HCT116 (cell line): Measurements from ENCODE around the gene ROBO1. TPM values are rescaled to one million over a fixed set of nuclear protein-coding genes. Genes with fewer than 3 reads are reported as not detected.

ENCODE experiments used
- ATAC-seq: fragments of 200-7000 bp; cut with Tn5 transposase; 2 replicates; pipeline ENCODE4 v1.9.1; 2020; ENCODE audit warnings: mild to moderate bottlenecking, moderate library complexity
- BruUV-seq: library from RNA; stranded (reverse); fragments of 400-500 nt; replicated peaks from 2 replicates; lab custom pipeline; 2021; lab: Mats Ljungman, UMichigan
- CTCF ChIA-PET: fragments of 300-600 bp; sonication (Branson Sonifier 250); formaldehyde crosslinking; loops from one replicate; lab custom pipeline; 2021; ENCODE audit warnings: antibody characterized with exemption; lab: Charles Lee
- POLR2A ChIA-PET: fragments of 300-600, 350-600 bp; sonication (Branson Sonifier 250); formaldehyde crosslinking; loops from one replicate; lab custom pipeline; 2021; ENCODE audit warnings: antibody characterized with exemption; lab: Charles Lee
- RAD21 ChIA-PET, 2 experiments: fragments of 300-600 bp; sonication (Branson Sonifier 250); formaldehyde crosslinking; loops; one replicate each; lab custom pipeline; 2023; ENCODE audit warnings: low total read pairs in 2 of 2; ENCODE audit not compliant: uncharacterized antibody in 2 of 2, unreplicated experiment in 2 of 2, low non-redundant PET in 1 of 2; lab: Charles Lee
- DNase-seq: peaks from one replicate; pipeline ENCODE4 v3.0.0-alpha.2; 2010; ENCODE audit warnings: low read depth, low spot score
- H2AFZ ChIP-seq: fragments of 200-600 bp; shearing (Covaris generic), sonication (generic); 2 replicates; pipeline ENCODE4 v1.6.1; 2017; ENCODE audit warnings: low read depth, mixed run types, mixed read lengths, antibody characterized with exemption, low read length; ENCODE audit not compliant: poor library complexity, severe bottlenecking
- H3K27ac ChIP-seq: 2 replicates; pipeline ENCODE4 v1.5.1; 2012; ENCODE audit warnings: low read depth, low read length
- H3K27me3 ChIP-seq: fragments of 200-600 bp; sonication (generic); 2 replicates; pipeline ENCODE4 v1.6.1; 2016; ENCODE audit warnings: mixed run types, low read length, mixed read lengths; ENCODE audit not compliant: insufficient read depth
- H3K36me3 ChIP-seq, 2 experiments: fragments of 200-500 bp in 1 of 2; fragments of 200-600 bp in 1 of 2; sonication (Bioruptor generic) in 1 of 2; sonication (generic) in 1 of 2; 2 replicates each; pipeline versions ENCODE4 v1.5.1 to v1.6.1; 2014 to 2016; ENCODE audit warnings: low read length in 2 of 2, inconsistent platforms in 1 of 2, mixed read lengths in 1 of 2, mixed run types in 1 of 2; ENCODE audit not compliant: insufficient read depth in 2 of 2, control insufficient read depth in 1 of 2
- H3K4me1 ChIP-seq, 2 experiments: fragments of 200-600 bp in 1 of 2; sonication (generic) in 1 of 2; 2 replicates each; pipeline versions ENCODE4 v1.5.1 to v1.6.1; 2012 to 2017; ENCODE audit warnings: low read length in 2 of 2, inconsistent platforms in 1 of 2, mild to moderate bottlenecking in 1 of 2, mixed read lengths in 1 of 2, mixed run types in 1 of 2, moderate library complexity in 1 of 2; ENCODE audit not compliant: insufficient read depth in 2 of 2, control insufficient read depth in 1 of 2
- H3K4me2 ChIP-seq: fragments of 200-600 bp; sonication (generic); 2 replicates; pipeline ENCODE4 v1.6.1; 2017; ENCODE audit warnings: mixed run types, low read length, mixed read lengths
- H3K4me3 ChIP-seq, 2 experiments: fragments of 200-600 bp in 1 of 2; sonication (generic) in 1 of 2; replicated peaks in 1 of 2; 2 replicates each; pipeline ENCODE4 v1.5.1; 2011 to 2016; ENCODE audit warnings: low read length in 2 of 2, control low read depth in 1 of 2, low read depth in 1 of 2, mild to moderate bottlenecking in 1 of 2, mixed read lengths in 1 of 2, mixed run types in 1 of 2
- H3K79me2 ChIP-seq: fragments of 200-600 bp; sonication (generic); 2 replicates; pipeline ENCODE4 v1.6.1; 2017; ENCODE audit warnings: mild to moderate bottlenecking, mixed run types, low read length, moderate library complexity, mixed read lengths; ENCODE audit not compliant: insufficient read depth
- H3K9ac ChIP-seq: fragments of 200-600 bp; sonication (generic); 2 replicates; pipeline ENCODE4 v1.6.1; 2016; ENCODE audit warnings: low read length, mixed read lengths
- H3K9me2 ChIP-seq: fragments of 200-600 bp; sonication (generic), shearing (Covaris generic); 2 replicates; pipeline ENCODE4 v1.6.1; 2017; ENCODE audit warnings: mixed run types, mild to moderate bottlenecking, moderate library complexity; ENCODE audit not compliant: insufficient read depth
- H3K9me3 ChIP-seq, 2 experiments: fragments of 200-500 bp in 1 of 2; fragments of 200-600 bp in 1 of 2; sonication (Bioruptor generic) in 1 of 2; sonication (generic) in 1 of 2; 2 replicates each; pipeline ENCODE4 v1.6.1; 2014 to 2017; ENCODE audit warnings: low read length in 2 of 2, mixed read lengths in 2 of 2, inconsistent platforms in 1 of 2, low read depth in 1 of 2, mild to moderate bottlenecking in 1 of 2, mixed run types in 1 of 2, moderate library complexity in 1 of 2; ENCODE audit not compliant: control insufficient read depth in 1 of 2, insufficient read depth in 1 of 2
- H4K20me1 ChIP-seq: fragments of 200-600 bp; sonication (generic), shearing (Covaris generic); 2 replicates; pipeline ENCODE4 v1.6.1; 2017; ENCODE audit warnings: mixed run types, mild to moderate bottlenecking, moderate library complexity; ENCODE audit not compliant: insufficient read depth
- CBX3 ChIP-seq: IDR thresholded peaks from 2 replicates; pipeline ENCODE4 v1.6.1; 2012; ENCODE audit warnings: low read depth
- CEBPB ChIP-seq: IDR thresholded peaks from 2 replicates; pipeline ENCODE4 v1.6.1; 2012; ENCODE audit warnings: low read depth
- CTCF ChIP-seq, 3 experiments: fragments of 200-600 bp in 1 of 3; sonication (generic) in 1 of 3; IDR thresholded peaks in 2 of 3; conservative IDR thresholded peaks in 1 of 3; 2 replicates each; pipeline ENCODE4 v1.5.1; 2012 to 2017; ENCODE audit warnings: low read depth in 2 of 3, low read length in 2 of 3, antibody characterized with exemption in 1 of 3, borderline replicate concordance in 1 of 3, control low read depth in 1 of 3, mild to moderate bottlenecking in 1 of 3, mixed read lengths in 1 of 3, mixed run types in 1 of 3, moderate library complexity in 1 of 3; ENCODE audit not compliant: insufficient read depth in 1 of 3
- EGR1 ChIP-seq: IDR thresholded peaks from 2 replicates; pipeline ENCODE4 v1.6.1; 2012; ENCODE audit warnings: low read depth
- EZH2 ChIP-seq: fragments of 200-600 bp; sonication (generic); IDR thresholded peaks from 2 replicates; pipeline ENCODE4 v1.6.1; 2017; ENCODE audit warnings: antibody characterized with exemption, mixed run types
- FOSL1 ChIP-seq: IDR thresholded peaks from 2 replicates; pipeline ENCODE4 v1.6.1; 2012; ENCODE audit warnings: low read depth
- JUND ChIP-seq: IDR thresholded peaks from 2 replicates; pipeline ENCODE4 v1.6.1; 2012
- MAX ChIP-seq: IDR thresholded peaks from 2 replicates; pipeline ENCODE4 v1.6.1; 2012
- POLR2A ChIP-seq: IDR thresholded peaks from 2 replicates; pipeline ENCODE4 v1.7.0; 2011; ENCODE audit warnings: borderline replicate concordance; ENCODE audit not compliant: insufficient read depth, insufficient read length; ENCODE audit errors: extremely low read depth
- POLR2AphosphoS5 ChIP-seq: IDR thresholded peaks from 2 replicates; pipeline ENCODE4 v1.6.1; 2011; ENCODE audit warnings: mild to moderate bottlenecking, low read depth, low read length, moderate library complexity
- RAD21 ChIP-seq: IDR thresholded peaks from 2 replicates; pipeline ENCODE4 v1.6.1; 2012; ENCODE audit warnings: low read depth, mild to moderate bottlenecking
- SIN3A ChIP-seq: IDR thresholded peaks from 2 replicates; pipeline ENCODE4 v1.6.1; 2012; ENCODE audit warnings: low read depth
- SP1 ChIP-seq: IDR thresholded peaks from 2 replicates; pipeline ENCODE4 v1.6.1; 2012; ENCODE audit warnings: low read depth
- SRF ChIP-seq: IDR thresholded peaks from 2 replicates; pipeline ENCODE4 v1.6.1; 2012; ENCODE audit warnings: low read depth
- TCF7L2 ChIP-seq: IDR thresholded peaks from 2 replicates; pipeline ENCODE4 v1.7.0; 2011; ENCODE audit warnings: borderline replicate concordance, inconsistent platforms; ENCODE audit not compliant: insufficient read depth, insufficient read length; ENCODE audit errors: extremely low read depth
- YY1 ChIP-seq: IDR thresholded peaks from 2 replicates; pipeline ENCODE4 v1.6.1; 2011; ENCODE audit warnings: low read length, low read depth, moderate library complexity, mild to moderate bottlenecking; ENCODE audit not compliant: insufficient replicate concordance; ENCODE audit errors: extremely low read depth
- ZBTB33 ChIP-seq: IDR thresholded peaks from 2 replicates; pipeline ENCODE4 v1.6.1; 2011; ENCODE audit warnings: mild to moderate bottlenecking, low read length, moderate library complexity; ENCODE audit not compliant: insufficient replicate concordance; ENCODE audit errors: extremely low read depth
- ZFX ChIP-seq: fragments of 450-650 bp; IDR thresholded peaks from 2 replicates; pipeline ENCODE4 v1.6.1; 2017
- ZNF274 ChIP-seq: fragments of 200-500 bp; sonication (Bioruptor generic); IDR thresholded peaks from 2 replicates; pipeline ENCODE4 v1.6.1; 2014; ENCODE audit warnings: mild to moderate bottlenecking, low read depth, low read length, inconsistent platforms
- intact Hi-C: fragments of 100-400 bp; cut with micrococcal nuclease; formaldehyde crosslinking; loops from 2 replicates; pipeline ENCODE4 v1.10.0; 2022
- total RNA-seq: library from RNA; stranded (reverse); gene quantifications from one replicate; pipeline ENCODE4 v1.2.1, GENCODE V29; 2021; ENCODE audit not compliant: unreplicated experiment

ROBO1 gene
- total RNA-seq, 1 experiment from 2014 or later, result 0.27 TPM

- no peak overlapping the region for H3K9ac ChIP-seq
- intact Hi-C loops, result no loop called here
- H3K4me2 ChIP-seq, result no peak overlapping the region
- no peak for DNase-seq
- H3K79me2 ChIP-seq, result no peaks in the 10 kb centered on the region
- no peaks in the 10 kb centered on the region for H3K4me1 ChIP-seq
- H3K9me2 ChIP-seq, result no peaks in the 10 kb centered on the region
- CTCF ChIA-PET, result no interaction called here
- RAD21 ChIA-PET, result no interaction called here
- no peaks in the 10 kb centered on the region for H3K27me3 ChIP-seq
- TF ChIP-seq POLR2AphosphoS5, result no peak
- H3K4me3 ChIP-seq, result no peak overlapping the region
- H3K27ac ChIP-seq, result no peak overlapping the region
- no peaks in the 10 kb centered on the region for H4K20me1 ChIP-seq
- H3K9me3 ChIP-seq, result peaks cover 0 to 15% of the 10 kb centered on the region in 2 experiments; a peak in 1 of 4 replicates
- no TSS peak for BruUV-seq
- POLR2A ChIA-PET, result no interaction called here
- H2AFZ ChIP-seq, result no peak overlapping the region
- H3K36me3 ChIP-seq, result no peaks in the 10 kb centered on the region
- no peak for ATAC-seq
Measured at GRCh38 chr3:79810581-79810980, 42.8 kb upstream of the ROBO1 start.

GRCh38 chr3:79810092-79810491 is 42.3 kb upstream of the ROBO1 start:
- no peaks in the 10 kb centered on the region for H3K4me1 ChIP-seq
- no peaks in the 10 kb centered on the region for H3K79me2 ChIP-seq
- RAD21 ChIA-PET, result no interaction called here
- DNase-seq, result no peak
- H3K9me2 ChIP-seq, result no peaks in the 10 kb centered on the region
- no peak overlapping the region for H3K27ac ChIP-seq
- H3K27me3 ChIP-seq, result no peaks in the 10 kb centered on the region
- intact Hi-C loops, result no loop called here
- no peak overlapping the region for H3K4me2 ChIP-seq
- H3K4me3 ChIP-seq, result no peak overlapping the region
- no peaks in the 10 kb centered on the region for H3K36me3 ChIP-seq
- POLR2A ChIA-PET, result no interaction called here
- peaks cover 0 to 15% of the 10 kb centered on the region in 2 experiments; a peak in 1 of 4 replicates for H3K9me3 ChIP-seq
- CTCF ChIA-PET, result no interaction called here
- H3K9ac ChIP-seq, result no peak overlapping the region
- no peaks in the 10 kb centered on the region for H4K20me1 ChIP-seq
- ATAC-seq, result no peak
- BruUV-seq, result no TSS peak
- H2AFZ ChIP-seq, result no peak overlapping the region
- TF ChIP-seq RAD21, result no peak
- no peak for TF ChIP-seq MAX
- TF ChIP-seq SP1, result no peak
- TF ChIP-seq EZH2, result no peak
- no peak for TF ChIP-seq ZBTB33
- no peak for TF ChIP-seq POLR2A
- no peak for TF ChIP-seq SIN3A
- TF ChIP-seq YY1, result no peak
- no peak for TF ChIP-seq CEBPB
- TF ChIP-seq ZFX, result no peak
- no peak for TF ChIP-seq FOSL1
- no peak for TF ChIP-seq JUND
- TF ChIP-seq SRF, result no peak
- TF ChIP-seq EGR1, result no peak
- no peak for TF ChIP-seq TCF7L2
- no peak for TF ChIP-seq CTCF (IDR thresholded peaks at IDR 0.05 in 2 of 3, conservative IDR thresholded peaks at IDR 0.05 in 1 of 3; ENCODE audit: borderline replicate concordance in 1 of 3, insufficient read depth in 1 of 3, low read depth in 2 of 3, low read length in 2 of 3)
- TF ChIP-seq ZNF274, result no peak
- TF ChIP-seq CBX3, result no peak
